GM23338 (cell line): ENCODE results near the gene ACO1. TPM values are rescaled to one million over a fixed set of nuclear protein-coding genes. Genes with fewer than 3 reads are reported as not detected.

Experiments
- ATAC-seq: fragments of 200-7000 bp; cut with Tn5 transposase; 3 replicates; pipeline ENCODE4 v1.9.1; 2020
- DNase-seq: peaks from one replicate; pipeline ENCODE4 v3.0.0-alpha.2; 2015; ENCODE audit warnings: low spot score
- H2AFZ ChIP-seq: fragments of 200-600 bp; sonication (generic); 2 replicates; pipeline ENCODE4 v1.8.0; 2016; ENCODE audit warnings: antibody characterized with exemption, mild to moderate bottlenecking, moderate library complexity
- H3F3A ChIP-seq: fragments of 200-600 bp; sonication (generic); replicated peaks from 2 replicates; pipeline ENCODE4 v1.8.0; 2017; ENCODE audit warnings: antibody characterized with exemption, mixed run types, low read depth
- H3K27ac ChIP-seq: fragments of 200-600 bp; sonication (generic); 2 replicates; pipeline ENCODE4 v1.6.1; 2016; ENCODE audit warnings: low read depth
- H3K27me3 ChIP-seq: fragments of 200-600 bp; sonication (generic); 2 replicates; pipeline ENCODE4 v1.8.0; 2016; ENCODE audit warnings: mild to moderate bottlenecking, mixed run types, moderate library complexity; ENCODE audit not compliant: insufficient read depth
- H3K36me3 ChIP-seq: fragments of 200-600 bp; sonication (generic); 2 replicates; pipeline ENCODE4 v1.8.0; 2016; ENCODE audit warnings: mild to moderate bottlenecking; ENCODE audit not compliant: insufficient read depth
- H3K4me1 ChIP-seq: fragments of 200-600 bp; sonication (generic); 2 replicates; pipeline ENCODE4 v1.8.0; 2016; ENCODE audit warnings: mild to moderate bottlenecking, moderate library complexity; ENCODE audit not compliant: insufficient read depth
- H3K4me2 ChIP-seq: fragments of 200-600 bp; sonication (generic); 2 replicates; pipeline ENCODE4 v1.7.1; 2017; ENCODE audit warnings: mixed run types
- H3K4me3 ChIP-seq: fragments of 200-600 bp; sonication (generic); 2 replicates; pipeline ENCODE4 v1.6.1; 2016; ENCODE audit warnings: mixed run types
- H3K79me2 ChIP-seq: fragments of 200-600 bp; sonication (generic); replicated peaks from 2 replicates; pipeline ENCODE4 v1.8.0; 2017; ENCODE audit warnings: mild to moderate bottlenecking; ENCODE audit not compliant: insufficient read depth
- H3K9me2 ChIP-seq: fragments of 200-600 bp; sonication (generic); 2 replicates; pipeline ENCODE4 v1.8.0; 2017; ENCODE audit not compliant: insufficient read depth
- H4K20me1 ChIP-seq: fragments of 200-600 bp; sonication (generic); replicated peaks from 2 replicates; pipeline ENCODE4 v1.8.0; 2017; ENCODE audit warnings: mild to moderate bottlenecking; ENCODE audit not compliant: insufficient read depth
- H3K27ac Mint-ChIP-seq: 2 replicates; pipeline ENCODE4 v1.8.0; 2020; ENCODE audit warnings: inconsistent platforms, mild to moderate bottlenecking, moderate library complexity, mixed read lengths
- H3K27me3 Mint-ChIP-seq: 3 replicates; pipeline ENCODE4 v1.8.0; 2022; ENCODE audit warnings: low read depth, mild to moderate bottlenecking, moderate library complexity, mixed read lengths, inconsistent platforms; ENCODE audit not compliant: insufficient read depth, poor library complexity
- H3K36me3 Mint-ChIP-seq: 3 replicates; pipeline ENCODE4 v1.8.0; 2021; ENCODE audit warnings: low read depth, mild to moderate bottlenecking, inconsistent platforms, moderate library complexity, mixed read lengths
- H3K4me1 Mint-ChIP-seq: 3 replicates; pipeline ENCODE4 v1.8.0; 2020; ENCODE audit warnings: mild to moderate bottlenecking, inconsistent platforms, mixed read lengths
- H3K4me3 Mint-ChIP-seq: 3 replicates; pipeline ENCODE4 v1.8.0; 2021; ENCODE audit warnings: moderate library complexity, mild to moderate bottlenecking, inconsistent platforms, mixed read lengths
- H3K9me3 Mint-ChIP-seq: 3 replicates; pipeline ENCODE4 v1.8.0; 2020; ENCODE audit warnings: moderate library complexity, mild to moderate bottlenecking, inconsistent platforms, mixed read lengths
- CREB1 ChIP-seq: fragments of 250-450 bp; sonication (Bioruptor Pico); IDR thresholded peaks from 2 replicates; pipeline ENCODE4 v1.5.0; 2020; ENCODE audit warnings: low read depth, mild to moderate bottlenecking, moderate library complexity
- ETS1 ChIP-seq: IDR thresholded peaks from 2 replicates; pipeline ENCODE4 v1.6.1; 2016; ENCODE audit warnings: antibody characterized with exemption
- EZH2 ChIP-seq: fragments of 200-600 bp; sonication (generic); IDR thresholded peaks from one replicate; pipeline ENCODE4 v1.8.0; 2017; ENCODE audit warnings: antibody characterized with exemption, mild to moderate bottlenecking, low read depth; ENCODE audit not compliant: unreplicated experiment
- EZH2phosphoT487 ChIP-seq: fragments of 200-600 bp; sonication (generic); IDR thresholded peaks from one replicate; pipeline ENCODE4 v1.8.1; 2018; ENCODE audit warnings: antibody characterized with exemption; ENCODE audit not compliant: unreplicated experiment
- JUNB ChIP-seq: IDR thresholded peaks from one replicate; pipeline ENCODE4 v1.6.1; 2016; ENCODE audit warnings: antibody characterized with exemption; ENCODE audit not compliant: unreplicated experiment
- NANOG ChIP-seq: IDR thresholded peaks from 2 replicates; pipeline ENCODE4 v1.6.1; 2016; ENCODE audit warnings: antibody characterized with exemption, borderline replicate concordance
- POLR2AphosphoS5 ChIP-seq: IDR thresholded peaks from 2 replicates; pipeline ENCODE4 v1.6.1; 2016; ENCODE audit warnings: antibody characterized with exemption, low read depth
- REST ChIP-seq: IDR thresholded peaks from one replicate; pipeline ENCODE4 v1.6.1; 2018; ENCODE audit warnings: antibody characterized with exemption; ENCODE audit not compliant: unreplicated experiment
- STAT1 ChIP-seq: IDR thresholded peaks from one replicate; pipeline ENCODE4 v1.6.1; 2016; ENCODE audit warnings: antibody characterized with exemption; ENCODE audit not compliant: unreplicated experiment
- ZNF114 ChIP-seq: fragments of 250-450 bp; sonication (Bioruptor Pico); IDR thresholded peaks from 2 replicates; pipeline ENCODE4 v1.5.0; 2020; ENCODE audit warnings: mild to moderate bottlenecking, moderate library complexity
- ZNF331 ChIP-seq: fragments of 250-450 bp; sonication (Bioruptor Pico); IDR thresholded peaks from 2 replicates; pipeline ENCODE4 v1.5.0; 2020; ENCODE audit warnings: low read depth, mild to moderate bottlenecking, moderate library complexity
- polyA plus RNA-seq: library from polyadenylated mRNA; unstranded; fragments of >200 nt; fragmentation: Nextera tagmentation; extraction: Ambion mirVana; gene quantifications from 2 replicates; pipeline ENCODE4 v1.2.1, GENCODE V29; 2016
- total RNA-seq: library from RNA; depleted of rRNA; stranded (reverse); fragments of >200 nt; shearing (Covaris generic); gene quantifications from 2 replicates; pipeline ENCODE4 v1.2.3, GENCODE V29; 2014

Gene ACO1
- total and polyA plus RNA-seq, 2 experiments from 2014 or later: 16.6 to 41.0 TPM

GRCh38 chr9:32398207-32398606, 13.8 kb downstream of the ACO1 start:
- Histone ChIP-seq H3K4me2 (no peak overlapping the region), H3K27ac (no peak overlapping the region), H3K9me2 (no peaks in the 10 kb centered on the region), H3K4me3 (no peak overlapping the region), H3K4me1 (peaks cover 26% of the 10 kb centered on the region), H2AFZ (no peak overlapping the region), H3K79me2 (peaks cover 33% of the 10 kb centered on the region), H3K36me3 (no peaks in the 10 kb centered on the region), H3F3A (no peaks in the 10 kb centered on the region), H3K27me3 (no peaks in the 10 kb centered on the region), H4K20me1 (peaks cover 4% of the 10 kb centered on the region; the same call in 1 of the 2 replicates)
- H3K9me3 Mint-ChIP-seq: peaks cover 4% of the 10 kb centered on the region; the same call in 2 of the 3 replicates
- no peak for ATAC-seq
- TF ChIP-seq EZH2phosphoT487 (no peak), REST (no peak), POLR2AphosphoS5 (no peak), CREB1 (CRISPR knock-in tag) (no peak), NANOG (no peak), STAT1 (no peak)
- H3K27ac Mint-ChIP-seq: no peak overlapping the region
- H3K4me3 Mint-ChIP-seq: no peak overlapping the region
- no peak for DNase-seq
- peaks cover 10% of the 10 kb centered on the region; the same call in 2 of the 3 replicates for H3K36me3 Mint-ChIP-seq
- H3K27me3 Mint-ChIP-seq: no peaks in the 10 kb centered on the region
- H3K4me1 Mint-ChIP-seq: peaks cover 39% of the 10 kb centered on the region

- Histone ChIP-seq H3K27me3 (no peaks in the 10 kb centered on the region), H3F3A (no peaks in the 10 kb centered on the region), H3K4me1 (peaks cover 26% of the 10 kb centered on the region), H3K27ac (peak overlapping the region; percentile 16; the same call in 1 of the 2 replicates), H3K4me2 (no peak overlapping the region), H3K9me2 (no peaks in the 10 kb centered on the region), H3K36me3 (no peaks in the 10 kb centered on the region), H3K4me3 (no peak overlapping the region), H2AFZ (no peak overlapping the region), H3K79me2 (peaks cover 33% of the 10 kb centered on the region), H4K20me1 (peaks cover 4% of the 10 kb centered on the region; the same call in 1 of the 2 replicates)
- Mint-ChIP-seq H3K4me1 (peaks cover 28% of the 10 kb centered on the region; the same call in 2 of the 3 replicates), H3K4me3 (no peak overlapping the region), H3K27me3 (no peaks in the 10 kb centered on the region), H3K27ac (0 out of 2 replicates have a peak overlapping the region, but pooled peaks have one; percentile 24), H3K9me3 (no peaks in the 10 kb centered on the region), H3K36me3 (no peaks in the 10 kb centered on the region; the same call in 2 of the 3 replicates)
- no peak for DNase-seq
- ATAC-seq: no peak
- no peak for TF ChIP-seq NANOG
- no peak for TF ChIP-seq STAT1
- no peak for TF ChIP-seq EZH2
- TF ChIP-seq ZNF331 (CRISPR knock-in tag): no peak
- no peak for TF ChIP-seq REST
- TF ChIP-seq ETS1: no peak
- TF ChIP-seq CREB1 (CRISPR knock-in tag): no peak
- TF ChIP-seq JUNB: no peak
- TF ChIP-seq ZNF114 (CRISPR knock-in tag): no peak
These were observed 14.8 kb downstream of the ACO1 start for GRCh38 chr9:32399110-32399815.
